Measurements from ENCODE around the gene MEF2C.

Gene MEF2C

GRCh38 chr5:88887342-88887741 is 4.4 kb upstream of the MEF2C start:
- DNase-seq, result no peak

GRCh38 chr5:88886746-88887341 is 3.9 kb upstream of the MEF2C start:
- no peak for DNase-seq

GRCh38 chr5:88886252-88886651 is 3.3 kb upstream of the MEF2C start:
- DNase-seq, result no peak

GRCh38 chr5:88885002-88885401 is 2.0 kb upstream of the MEF2C start:
- no peak for DNase-seq

- DNase-seq, result no peak
These were observed 1.6 kb upstream of the MEF2C start for GRCh38 chr5:88884608-88884877.

GRCh38 chr5:88883836-88884607 is 1.0 kb upstream of the MEF2C start:
- no peak for DNase-seq

- DNase-seq, result no peak
These were observed 527 bp downstream of the MEF2C start for GRCh38 chr5:88882276-88883038.

- DNase-seq, result no peak
These were observed 1.4 kb downstream of the MEF2C start for GRCh38 chr5:88881571-88881971.

GRCh38 chr5:88880201-88880600 is 2.8 kb downstream of the MEF2C start:
- DNase-seq, result no peak

GRCh38 chr5:88879724-88880123 is 3.3 kb downstream of the MEF2C start:
- DNase-seq, result no peak

- DNase-seq, result no peak
These were observed 4.0 kb downstream of the MEF2C start for GRCh38 chr5:88878976-88879375.

GRCh38 chr5:88877826-88878225 is 5.2 kb downstream of the MEF2C start:
- no peak for DNase-seq

GRCh38 chr5:88876714-88877113 is 6.3 kb downstream of the MEF2C start:
- DNase-seq, result no peak

GRCh38 chr5:88875341-88876234 is 7.4 kb downstream of the MEF2C start:
- DNase-seq, result no peak

- DNase-seq, result no peak
These were observed 9.5 kb downstream of the MEF2C start for GRCh38 chr5:88873447-88873846.

- no peak for DNase-seq
These were observed 10.0 kb downstream of the MEF2C start for GRCh38 chr5:88872971-88873370.

- DNase-seq, result no peak
These were observed 12.7 kb downstream of the MEF2C start for GRCh38 chr5:88870285-88870684.

GRCh38 chr5:88868468-88869068 is 14.4 kb downstream of the MEF2C start:
- no peak for DNase-seq

GRCh38 chr5:88867638-88868037 is 15.3 kb downstream of the MEF2C start:
- DNase-seq, result no peak

GRCh38 chr5:88863523-88863922 is 19.5 kb downstream of the MEF2C start:
- no peak for DNase-seq

- DNase-seq, result no peak
These were observed 20.3 kb downstream of the MEF2C start for GRCh38 chr5:88862547-88863175.

- no peak for DNase-seq
These were observed 21.8 kb downstream of the MEF2C start for GRCh38 chr5:88861231-88861630.
